HL-60 (cell line): Measurements from ENCODE around the gene KDM4C.

Experiments
- DNase-seq, 2 experiments: peaks; one replicate each; pipeline ENCODE4 v3.0.0-alpha.2; 2010 to 2020; ENCODE audit warnings: low read depth in 1 of 2, low spot score in 1 of 2
- H3K27ac ChIP-seq: fragments of 250-450 bp; sonication (Bioruptor Pico); replicated peaks from 2 replicates; pipeline ENCODE4 v1.5.1; 2020; ENCODE audit warnings: mild to moderate bottlenecking, moderate library complexity
- H3K27me3 ChIP-seq: fragments of 250-450 bp; sonication (Bioruptor Pico); 2 replicates; pipeline ENCODE4 v1.5.1; 2021; ENCODE audit warnings: mild to moderate bottlenecking, moderate library complexity; ENCODE audit not compliant: insufficient read depth, poor library complexity, severe bottlenecking
- H3K4me3 ChIP-seq: replicated peaks from 2 replicates; pipeline ENCODE4 v1.5.1; 2011; ENCODE audit warnings: mild to moderate bottlenecking, control low read depth, low read length; ENCODE audit not compliant: insufficient read depth
- GABPA ChIP-seq: IDR thresholded peaks from 2 replicates; pipeline ENCODE4 v1.6.1; 2012; ENCODE audit warnings: low read depth
- POLR2AphosphoS5 ChIP-seq: IDR thresholded peaks from 2 replicates; pipeline ENCODE4 v1.6.1; 2012; ENCODE audit warnings: low read depth
- SPI1 ChIP-seq: IDR thresholded peaks from 2 replicates; pipeline ENCODE4 v1.6.1; 2012; ENCODE audit warnings: low read depth, mild to moderate bottlenecking, borderline replicate concordance
- TF ChIP-seq, protein P1 (sequence below): IDR thresholded peaks from one replicate; pipeline ENCODE4 v1.5.1; 2011; ENCODE audit warnings: low read length, control low read depth, inconsistent platforms; ENCODE audit not compliant: insufficient read depth
- TF ChIP-seq, protein P2 (sequence below): IDR thresholded peaks from 2 replicates; pipeline ENCODE4 v1.6.1; 2012; ENCODE audit warnings: low read depth; ENCODE audit not compliant: insufficient replicate concordance

Gene KDM4C

DNA sequence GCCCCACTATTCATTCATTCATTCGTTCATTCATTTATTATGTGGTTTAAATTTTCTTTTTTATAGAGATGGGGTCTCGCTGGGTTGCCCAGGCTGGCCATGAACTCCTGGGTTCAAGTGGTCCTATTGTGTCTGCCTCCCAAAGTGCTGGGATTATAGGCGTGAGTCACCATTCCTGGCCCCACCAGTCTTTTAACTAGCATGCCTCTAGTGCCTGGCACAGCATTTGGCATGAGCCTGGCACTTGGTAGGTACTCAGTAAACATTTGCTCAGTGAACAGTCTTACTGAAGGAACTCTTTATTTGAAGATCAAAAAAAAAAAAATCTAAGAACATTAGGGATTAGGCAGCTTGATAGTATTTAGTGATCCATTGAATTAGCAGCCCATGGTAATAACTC is 98.1 kb downstream of the KDM4C start:
- no peak for DNase-seq
- no peaks in the 10 kb centered on the region for H3K27me3 ChIP-seq
- H3K4me3 ChIP-seq, result no peak overlapping the region
- TF ChIP-seq SPI1 (no peak), GABPA (no peak), POLR2AphosphoS5 (no peak)
- TF ChIP-seq, protein P1, sequence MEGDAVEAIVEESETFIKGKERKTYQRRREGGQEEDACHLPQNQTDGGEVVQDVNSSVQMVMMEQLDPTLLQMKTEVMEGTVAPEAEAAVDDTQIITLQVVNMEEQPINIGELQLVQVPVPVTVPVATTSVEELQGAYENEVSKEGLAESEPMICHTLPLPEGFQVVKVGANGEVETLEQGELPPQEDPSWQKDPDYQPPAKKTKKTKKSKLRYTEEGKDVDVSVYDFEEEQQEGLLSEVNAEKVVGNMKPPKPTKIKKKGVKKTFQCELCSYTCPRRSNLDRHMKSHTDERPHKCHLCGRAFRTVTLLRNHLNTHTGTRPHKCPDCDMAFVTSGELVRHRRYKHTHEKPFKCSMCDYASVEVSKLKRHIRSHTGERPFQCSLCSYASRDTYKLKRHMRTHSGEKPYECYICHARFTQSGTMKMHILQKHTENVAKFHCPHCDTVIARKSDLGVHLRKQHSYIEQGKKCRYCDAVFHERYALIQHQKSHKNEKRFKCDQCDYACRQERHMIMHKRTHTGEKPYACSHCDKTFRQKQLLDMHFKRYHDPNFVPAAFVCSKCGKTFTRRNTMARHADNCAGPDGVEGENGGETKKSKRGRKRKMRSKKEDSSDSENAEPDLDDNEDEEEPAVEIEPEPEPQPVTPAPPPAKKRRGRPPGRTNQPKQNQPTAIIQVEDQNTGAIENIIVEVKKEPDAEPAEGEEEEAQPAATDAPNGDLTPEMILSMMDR, result no peak
- TF ChIP-seq, protein P2, sequence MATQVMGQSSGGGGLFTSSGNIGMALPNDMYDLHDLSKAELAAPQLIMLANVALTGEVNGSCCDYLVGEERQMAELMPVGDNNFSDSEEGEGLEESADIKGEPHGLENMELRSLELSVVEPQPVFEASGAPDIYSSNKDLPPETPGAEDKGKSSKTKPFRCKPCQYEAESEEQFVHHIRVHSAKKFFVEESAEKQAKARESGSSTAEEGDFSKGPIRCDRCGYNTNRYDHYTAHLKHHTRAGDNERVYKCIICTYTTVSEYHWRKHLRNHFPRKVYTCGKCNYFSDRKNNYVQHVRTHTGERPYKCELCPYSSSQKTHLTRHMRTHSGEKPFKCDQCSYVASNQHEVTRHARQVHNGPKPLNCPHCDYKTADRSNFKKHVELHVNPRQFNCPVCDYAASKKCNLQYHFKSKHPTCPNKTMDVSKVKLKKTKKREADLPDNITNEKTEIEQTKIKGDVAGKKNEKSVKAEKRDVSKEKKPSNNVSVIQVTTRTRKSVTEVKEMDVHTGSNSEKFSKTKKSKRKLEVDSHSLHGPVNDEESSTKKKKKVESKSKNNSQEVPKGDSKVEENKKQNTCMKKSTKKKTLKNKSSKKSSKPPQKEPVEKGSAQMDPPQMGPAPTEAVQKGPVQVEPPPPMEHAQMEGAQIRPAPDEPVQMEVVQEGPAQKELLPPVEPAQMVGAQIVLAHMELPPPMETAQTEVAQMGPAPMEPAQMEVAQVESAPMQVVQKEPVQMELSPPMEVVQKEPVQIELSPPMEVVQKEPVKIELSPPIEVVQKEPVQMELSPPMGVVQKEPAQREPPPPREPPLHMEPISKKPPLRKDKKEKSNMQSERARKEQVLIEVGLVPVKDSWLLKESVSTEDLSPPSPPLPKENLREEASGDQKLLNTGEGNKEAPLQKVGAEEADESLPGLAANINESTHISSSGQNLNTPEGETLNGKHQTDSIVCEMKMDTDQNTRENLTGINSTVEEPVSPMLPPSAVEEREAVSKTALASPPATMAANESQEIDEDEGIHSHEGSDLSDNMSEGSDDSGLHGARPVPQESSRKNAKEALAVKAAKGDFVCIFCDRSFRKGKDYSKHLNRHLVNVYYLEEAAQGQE, result no peak
- no peak overlapping the region for H3K27ac ChIP-seq

DNA sequence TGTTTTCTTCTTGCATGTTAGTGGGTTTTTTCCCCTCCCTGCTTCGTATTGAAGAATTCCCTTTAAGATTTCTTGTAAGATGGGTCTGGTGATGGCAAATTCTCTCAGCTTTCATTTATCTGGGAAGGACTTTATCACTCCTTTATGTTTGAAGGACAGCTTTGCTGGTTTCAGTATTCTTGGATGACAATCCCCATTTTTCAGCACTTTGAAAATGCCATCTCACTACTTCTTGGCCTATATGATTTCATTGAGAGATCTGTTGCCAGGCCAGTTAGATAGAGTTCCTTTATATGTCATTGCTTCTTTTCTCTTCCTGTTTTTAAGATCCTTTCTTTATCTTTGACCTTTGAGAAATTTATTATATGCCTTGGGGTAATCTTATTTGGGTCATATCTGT is 106.3 kb downstream of the KDM4C start:
- Histone ChIP-seq H3K4me3 (no peak overlapping the region), H3K27me3 (no peaks in the 10 kb centered on the region), H3K27ac (no peak overlapping the region)
- TF ChIP-seq POLR2AphosphoS5 (no peak), SPI1 (no peak), GABPA (no peak)
- TF ChIP-seq, protein P2, result no peak
- TF ChIP-seq, protein P1, result no peak
- no peak for DNase-seq

DNA sequence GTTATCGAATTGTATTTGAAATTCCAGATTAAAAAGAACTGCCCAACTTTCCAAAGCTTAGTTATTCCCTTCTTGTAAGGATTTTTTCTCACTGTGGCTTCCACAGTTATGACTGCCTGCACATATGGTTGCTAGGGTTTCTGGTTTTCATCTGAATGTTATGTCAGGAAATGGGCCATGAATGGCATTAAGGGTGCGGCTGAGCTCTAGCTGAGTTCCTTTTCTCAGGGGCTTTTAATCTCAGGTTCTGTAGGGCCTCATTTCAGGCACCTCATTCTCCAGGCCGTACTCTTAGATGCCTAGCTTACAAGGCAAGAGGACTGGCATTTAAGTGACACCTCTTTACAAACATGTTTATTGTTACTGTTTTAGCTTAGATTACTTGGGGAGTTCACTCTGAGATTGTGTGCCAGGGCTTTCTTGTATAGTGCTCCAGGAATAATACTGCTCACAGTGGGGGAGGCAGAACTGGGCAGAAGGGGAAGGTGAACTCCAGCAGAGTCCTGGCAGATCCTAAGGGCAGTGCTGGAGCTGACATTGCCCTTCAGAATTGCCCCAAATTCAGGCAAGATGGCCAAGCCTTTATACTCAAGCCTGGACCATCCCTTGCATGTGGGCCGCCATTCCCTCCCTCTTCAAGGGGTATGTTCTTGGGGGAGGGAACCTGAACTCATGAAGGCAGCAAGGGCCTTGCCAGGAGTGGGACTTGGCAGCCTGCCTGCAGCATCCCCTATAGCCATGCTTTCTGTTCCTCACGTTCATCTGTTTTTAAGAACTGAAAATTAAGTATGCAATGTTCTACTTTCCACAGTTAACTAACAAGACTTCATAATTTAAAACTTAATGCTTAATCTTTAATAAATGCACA is 111.5 kb downstream of the KDM4C start:
- no peaks in the 10 kb centered on the region for H3K27me3 ChIP-seq
- DNase-seq, result no peak
- no peak overlapping the region for H3K27ac ChIP-seq
- no peak overlapping the region for H3K4me3 ChIP-seq
- TF ChIP-seq, protein P1, result no peak
- TF ChIP-seq, protein P2, result no peak
- TF ChIP-seq GABPA, result no peak
- TF ChIP-seq SPI1, result no peak
- TF ChIP-seq POLR2AphosphoS5, result no peak
